HG02885 (cell line): ENCODE data around the gene MAPK9.
"Not testable (repeated sequence)": the region's sequence is repeated elsewhere in the genome, so short reads cannot be mapped to it uniquely, and the experiment has no call there.

Experiments used
- ATAC-seq: cut with Tn5 transposase; IDR thresholded peaks from one replicate; pipeline ENCODE4 v1.9.1; 2021; ENCODE audit warnings: mild to moderate bottlenecking; ENCODE audit not compliant: unreplicated experiment, poor library complexity

MAPK9 gene

DNA sequence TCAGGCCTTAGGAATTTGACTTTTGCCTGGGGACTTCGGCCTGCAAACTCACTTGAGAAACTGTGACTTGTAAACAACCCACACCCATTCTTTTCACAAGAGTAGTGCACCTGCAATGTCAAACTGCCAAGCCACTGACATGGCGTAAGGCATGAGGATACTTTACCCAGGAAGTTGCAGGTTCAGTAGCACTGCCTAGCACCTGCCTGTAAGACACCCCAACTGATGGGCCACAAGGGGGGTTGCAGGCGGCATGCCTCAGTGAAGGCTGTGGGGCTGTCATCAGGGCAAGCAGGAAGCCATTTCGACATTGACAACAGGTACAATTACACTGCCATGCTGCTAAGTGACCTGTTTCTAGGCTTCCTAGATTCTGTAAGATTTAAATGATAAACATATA, 41.6 kb downstream of the MAPK9 start:
- no peak for ATAC-seq

DNA sequence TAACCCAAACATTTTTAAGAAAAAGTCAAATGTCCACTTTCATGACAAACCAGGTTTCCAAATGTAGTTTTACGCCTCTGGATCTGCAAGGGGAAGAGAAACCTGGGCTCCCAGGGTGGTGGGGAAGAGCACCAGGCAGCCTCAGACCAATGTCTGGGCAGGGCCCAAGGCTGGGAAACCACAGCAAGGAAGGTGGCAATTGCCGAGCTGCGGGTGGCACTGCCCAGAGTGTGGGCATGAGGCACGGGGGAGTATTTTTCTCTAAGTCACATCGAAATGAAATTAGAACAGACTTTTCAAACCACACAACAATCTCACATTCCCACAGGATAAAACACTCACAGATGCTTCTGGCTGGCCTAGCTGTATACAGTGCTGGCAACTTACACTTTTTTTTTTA, 50.3 kb downstream of the MAPK9 start:
- ATAC-seq, result no peak

DNA sequence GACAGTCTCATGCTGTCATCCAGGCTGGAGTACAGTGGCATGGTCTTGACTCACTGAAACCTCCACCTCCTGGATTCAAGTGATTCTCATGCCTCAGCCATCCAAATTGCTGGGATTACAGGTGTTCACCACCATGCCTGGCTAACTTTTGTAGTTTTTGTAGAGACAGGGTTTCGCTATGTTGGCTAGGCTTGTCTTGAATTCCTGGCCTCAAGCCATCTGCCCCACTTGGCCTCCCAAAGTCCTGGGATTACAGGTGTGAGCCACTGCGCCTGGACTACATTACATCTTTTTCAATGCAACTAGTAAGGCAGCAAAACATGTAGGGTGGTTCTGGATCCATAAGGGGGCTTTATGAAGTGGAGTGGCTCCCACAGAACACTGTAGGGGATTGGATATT, 53.3 kb downstream of the MAPK9 start:
- ATAC-seq, result no peak

DNA sequence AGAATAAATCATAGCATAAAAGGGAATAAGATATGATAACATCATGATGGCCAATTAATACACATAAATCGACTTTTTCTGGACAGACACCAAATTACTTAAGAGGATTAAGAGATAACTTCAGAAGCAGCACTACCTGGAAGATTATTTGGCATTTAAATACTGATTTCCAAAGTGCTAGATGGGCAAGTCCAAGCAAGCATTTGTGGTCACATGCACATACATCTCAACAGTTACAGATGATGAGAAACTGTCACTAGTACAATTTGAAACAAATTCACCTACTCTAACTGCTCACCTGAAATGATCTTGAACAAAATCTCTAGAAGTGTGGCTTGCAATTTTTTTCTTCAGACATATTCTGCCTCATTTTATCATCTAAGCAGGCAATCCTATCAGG, 56.0 kb downstream of the MAPK9 start:
- no peak for ATAC-seq

DNA sequence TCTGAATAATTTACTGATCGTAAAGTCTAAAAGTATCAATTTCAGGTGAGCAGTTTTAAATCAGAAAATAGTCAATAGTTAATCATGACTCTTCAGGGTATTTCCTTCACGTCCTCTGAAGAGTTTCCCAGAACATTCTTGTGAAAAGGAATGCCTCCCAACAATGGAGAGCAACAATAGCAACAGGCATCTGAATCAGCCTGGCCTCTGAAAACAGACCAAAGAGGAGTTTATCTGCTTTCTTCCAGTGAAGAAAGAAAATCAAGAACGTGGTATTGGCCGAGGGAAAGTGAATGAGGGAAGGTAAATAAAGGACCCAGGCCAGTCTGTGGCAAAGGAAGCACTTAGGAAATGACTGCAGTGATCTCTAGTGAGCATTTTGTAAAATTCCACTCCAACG, 56.8 kb downstream of the MAPK9 start:
- no peak for ATAC-seq

DNA sequence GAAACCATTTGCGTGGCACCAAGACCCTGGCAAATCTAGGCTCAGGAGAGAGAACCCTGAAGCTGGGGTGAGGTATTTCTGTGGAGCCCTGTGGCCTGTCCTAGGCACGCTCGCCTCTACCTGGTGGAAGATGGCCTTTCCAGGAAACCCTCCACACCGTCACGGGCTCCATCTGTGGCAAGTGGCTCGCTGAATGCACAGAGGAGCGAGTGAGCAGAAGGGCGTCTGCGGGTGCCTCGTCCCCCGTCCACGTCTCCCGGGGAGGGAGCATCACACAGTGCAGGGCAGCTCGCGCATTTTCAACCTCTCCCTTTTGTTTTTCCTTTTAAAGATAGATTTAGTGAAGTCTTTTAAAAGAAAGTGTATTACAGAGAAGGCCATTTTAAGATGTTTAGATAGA, 57.6 kb downstream of the MAPK9 start:
- no peak for ATAC-seq

DNA sequence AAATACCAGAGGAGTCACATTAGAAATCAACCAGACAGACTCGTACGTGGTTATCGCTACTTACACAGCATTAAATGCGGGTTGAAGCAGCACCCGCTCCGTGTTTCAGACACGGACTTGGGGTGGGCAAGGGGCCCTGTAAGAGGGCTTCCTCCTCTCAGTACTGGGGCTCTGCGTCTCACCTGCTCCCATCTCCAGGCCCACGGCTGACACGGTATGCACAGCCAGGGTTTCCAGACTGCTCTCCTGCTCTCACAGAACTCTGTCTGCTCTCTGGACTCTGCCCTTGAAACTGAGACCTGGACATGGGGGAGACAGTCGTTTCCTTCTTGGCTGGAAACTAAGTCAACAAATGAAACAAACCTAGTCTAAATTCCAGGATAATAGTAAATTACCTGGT, 58.2 kb downstream of the MAPK9 start:
- ATAC-seq, result no peak

DNA sequence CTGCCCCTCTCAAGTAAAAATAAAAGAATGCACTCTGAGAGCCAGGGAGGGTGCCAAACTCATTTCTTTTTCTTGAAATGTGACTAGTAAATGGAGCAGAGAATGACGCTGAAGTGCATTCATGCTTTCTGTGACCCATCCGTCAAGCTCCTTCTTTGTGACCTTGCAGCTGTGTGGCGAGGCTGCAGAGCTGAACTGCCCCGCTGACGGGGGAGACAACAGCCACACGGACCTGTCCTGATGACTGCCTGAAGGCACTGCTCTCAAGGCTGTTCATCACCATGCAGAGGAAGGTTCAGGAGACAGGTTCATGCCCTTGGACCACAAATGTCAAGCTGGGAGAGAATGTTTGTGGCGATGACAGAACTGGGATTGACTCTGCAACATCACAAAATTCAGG, 61.9 kb downstream of the MAPK9 start:
- no peak for ATAC-seq

DNA sequence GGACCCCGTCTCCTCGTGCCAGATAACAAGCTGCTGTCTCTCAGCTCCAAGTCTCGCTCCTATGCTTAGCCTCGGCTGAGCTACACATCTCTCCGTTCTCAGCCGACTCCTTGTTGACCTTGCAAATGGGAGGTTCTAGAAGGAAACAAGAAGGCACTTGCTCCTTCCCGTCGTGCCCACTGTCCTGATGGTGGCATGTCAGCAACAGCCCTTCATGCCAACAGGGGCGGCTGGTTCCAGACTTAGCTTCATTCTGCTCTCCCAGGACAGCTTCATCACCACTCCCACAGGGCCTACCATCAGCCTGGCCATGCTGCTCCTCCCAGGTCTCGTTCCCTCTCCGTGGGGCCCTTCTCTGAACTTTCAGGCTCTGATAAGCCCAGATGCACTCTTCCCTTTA, 69.8 kb downstream of the MAPK9 start:
- no peak for ATAC-seq

DNA sequence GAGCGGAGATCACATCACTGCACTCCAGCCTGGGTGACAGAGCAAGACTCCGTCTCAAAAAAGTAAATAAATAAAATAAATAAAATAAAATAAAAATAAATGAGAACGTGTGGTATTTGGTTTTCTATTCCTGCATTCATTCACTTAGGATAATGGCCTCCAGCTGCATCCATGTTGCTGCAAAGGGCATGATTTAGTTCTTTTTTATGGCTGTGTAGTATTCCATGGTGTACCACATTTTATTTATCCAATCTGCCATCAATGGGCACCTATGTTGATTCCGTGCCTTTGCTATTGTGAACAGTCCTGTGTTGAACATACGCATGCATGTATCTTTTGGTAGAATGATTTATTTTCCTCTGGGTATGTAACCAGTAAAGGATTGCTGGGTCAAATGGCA, 74.1 kb downstream of the MAPK9 start:
- ATAC-seq, result no peak

DNA sequence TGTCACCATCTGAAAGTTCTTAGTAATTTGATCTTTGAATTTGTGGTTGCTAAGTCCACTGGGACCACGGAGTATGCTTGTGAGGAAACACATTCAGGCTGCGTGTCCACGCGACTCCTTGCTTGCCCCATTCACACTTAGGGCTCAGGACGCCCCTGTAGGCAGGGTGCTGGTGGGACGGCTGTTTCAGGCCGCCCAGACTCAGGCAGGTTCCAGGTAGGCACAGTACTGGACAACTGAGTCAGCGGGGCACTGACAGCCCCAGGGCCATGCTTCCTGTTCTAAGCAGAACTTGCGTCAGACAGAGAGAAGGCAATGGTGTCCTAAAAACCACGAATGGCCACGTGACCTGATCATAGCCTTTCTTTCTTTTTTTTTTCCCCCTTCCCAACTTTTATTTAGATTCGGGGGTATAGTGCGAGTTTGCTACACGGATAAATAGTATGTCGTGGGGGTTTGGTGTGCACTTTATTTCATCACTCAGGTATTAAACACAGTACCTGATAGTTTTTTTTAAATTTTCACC, 75.2 kb downstream of the MAPK9 start:
- ATAC-seq, result no peak

DNA sequence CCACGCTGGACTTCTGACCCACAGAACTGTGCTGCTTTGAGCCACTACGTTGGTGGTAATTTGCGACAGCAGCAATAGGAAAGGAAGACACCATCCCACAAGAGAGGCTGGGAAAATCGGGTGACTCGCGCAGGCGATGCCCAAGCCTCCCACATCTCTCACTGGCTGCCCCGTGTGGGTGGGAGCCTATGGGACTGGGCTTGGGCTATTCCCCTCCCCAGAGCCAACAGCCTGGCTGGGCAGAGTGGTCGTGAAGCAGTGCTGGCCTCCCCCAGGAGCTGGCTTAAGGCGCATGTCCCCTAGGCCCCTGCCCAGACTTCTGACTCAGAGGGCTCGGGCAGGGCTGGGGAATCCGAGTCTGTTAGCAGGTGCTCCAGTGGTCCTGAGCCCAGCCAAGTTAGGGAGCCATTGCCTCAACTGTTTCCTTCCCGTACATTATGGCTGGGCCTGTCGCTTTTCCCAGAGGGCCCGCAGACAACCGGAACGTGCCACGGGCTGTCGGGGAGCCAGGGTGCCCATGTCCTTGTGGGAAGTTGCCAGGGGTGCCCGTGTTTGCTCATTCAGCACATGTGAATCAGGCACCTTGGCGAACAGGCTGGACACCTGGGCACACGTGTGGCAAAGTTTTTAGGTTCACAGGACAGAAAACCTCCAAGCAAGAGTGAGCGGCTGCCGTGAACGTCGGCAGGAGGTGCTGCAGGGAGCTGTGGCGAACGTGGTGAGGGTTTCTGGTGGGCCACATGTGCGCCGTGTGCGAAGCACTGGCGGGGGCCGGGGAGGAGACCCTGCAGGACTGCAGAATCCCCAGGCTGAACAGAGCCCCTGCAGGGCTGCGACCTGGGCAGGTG, 75.9 kb downstream of the MAPK9 start:
- no peak for ATAC-seq

DNA sequence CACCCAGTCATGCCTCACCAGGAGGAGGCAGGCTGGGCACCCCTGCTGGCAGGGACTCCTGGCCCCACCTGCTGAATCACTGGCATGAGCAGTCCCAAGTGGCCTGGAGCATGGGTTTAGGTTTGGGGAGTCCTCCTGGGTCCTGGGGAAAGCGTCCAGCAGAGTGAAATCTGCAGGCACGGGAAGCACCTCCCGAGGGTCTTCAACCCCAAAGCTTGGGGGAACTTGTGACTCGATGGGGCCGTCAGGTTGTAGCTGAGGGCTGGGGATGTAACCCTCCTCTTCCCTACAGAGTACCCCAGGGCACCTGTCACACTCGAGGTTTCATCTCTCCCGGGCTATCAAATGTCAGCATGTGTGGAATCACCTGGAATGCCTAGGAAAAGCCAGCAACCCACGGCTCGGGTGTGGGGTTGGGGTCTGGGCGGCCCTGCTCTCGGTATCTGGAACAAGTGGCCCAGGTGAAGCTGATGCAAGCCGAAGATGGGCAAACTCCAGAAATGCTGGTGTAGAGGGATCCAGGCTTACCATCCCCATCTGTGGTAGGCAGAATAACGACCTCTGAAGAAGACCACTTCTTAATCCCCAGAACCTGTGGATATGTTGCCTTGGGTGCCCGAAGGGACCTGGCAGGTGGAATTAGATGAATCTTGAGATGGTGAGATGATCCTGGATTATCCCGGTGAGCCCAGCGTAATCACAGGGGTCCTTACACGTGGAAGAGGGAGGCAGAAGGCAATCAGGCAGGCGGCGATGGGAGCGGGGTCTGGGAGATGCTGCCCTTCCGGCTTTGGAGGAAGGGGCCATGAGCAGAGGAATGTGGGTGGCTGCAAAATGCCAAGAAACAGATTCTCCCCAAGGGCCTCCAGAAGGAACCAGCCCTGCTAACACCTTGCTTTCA, 76.8 kb downstream of the MAPK9 start:
- ATAC-seq, result no peak

DNA sequence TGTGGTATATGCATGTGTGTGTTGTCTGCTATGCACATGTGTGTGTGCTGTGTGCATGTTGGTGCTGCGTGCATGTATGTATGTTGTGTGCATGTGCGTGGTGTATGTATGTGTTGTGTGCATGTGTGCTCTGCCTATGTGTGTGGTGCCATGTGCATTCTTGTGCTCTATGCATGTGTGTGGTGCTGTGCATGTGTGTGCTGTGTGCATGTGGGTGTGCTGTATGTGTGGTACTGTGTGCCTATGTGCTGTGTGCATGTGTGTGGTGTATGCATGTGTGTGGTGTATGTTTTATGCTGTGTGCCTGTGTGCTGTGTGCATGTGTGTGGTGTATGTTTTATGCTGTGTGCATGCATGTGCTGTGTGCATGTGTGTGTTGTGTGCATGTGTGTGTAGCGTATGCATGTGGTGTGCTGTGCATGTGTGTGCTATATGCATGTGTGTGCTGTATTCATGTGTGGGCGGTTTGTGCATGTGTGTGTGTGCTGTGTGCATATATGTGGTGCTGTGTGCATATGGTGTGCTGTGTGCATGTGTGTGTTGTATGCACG, 78.2 kb downstream of the MAPK9 start:
- ATAC-seq, result no peak

DNA sequence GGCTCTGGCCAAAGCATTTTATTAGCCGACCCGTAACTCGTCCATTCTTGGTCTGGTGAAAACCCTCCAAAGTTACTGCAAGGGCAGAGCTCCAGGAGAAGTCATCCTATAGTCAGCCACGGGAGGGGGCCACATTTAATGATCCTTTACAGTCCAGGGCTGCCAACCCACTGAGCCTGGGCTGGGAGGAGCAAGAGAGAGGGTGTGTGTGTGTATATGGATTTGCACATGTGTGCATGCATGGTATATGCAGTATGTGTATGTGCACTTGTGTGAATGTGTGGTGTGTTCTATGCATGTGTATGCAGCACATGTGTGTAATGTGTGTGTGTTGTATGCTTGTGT, 78.7 kb downstream of the MAPK9 start:
- ATAC-seq, result no peak

DNA sequence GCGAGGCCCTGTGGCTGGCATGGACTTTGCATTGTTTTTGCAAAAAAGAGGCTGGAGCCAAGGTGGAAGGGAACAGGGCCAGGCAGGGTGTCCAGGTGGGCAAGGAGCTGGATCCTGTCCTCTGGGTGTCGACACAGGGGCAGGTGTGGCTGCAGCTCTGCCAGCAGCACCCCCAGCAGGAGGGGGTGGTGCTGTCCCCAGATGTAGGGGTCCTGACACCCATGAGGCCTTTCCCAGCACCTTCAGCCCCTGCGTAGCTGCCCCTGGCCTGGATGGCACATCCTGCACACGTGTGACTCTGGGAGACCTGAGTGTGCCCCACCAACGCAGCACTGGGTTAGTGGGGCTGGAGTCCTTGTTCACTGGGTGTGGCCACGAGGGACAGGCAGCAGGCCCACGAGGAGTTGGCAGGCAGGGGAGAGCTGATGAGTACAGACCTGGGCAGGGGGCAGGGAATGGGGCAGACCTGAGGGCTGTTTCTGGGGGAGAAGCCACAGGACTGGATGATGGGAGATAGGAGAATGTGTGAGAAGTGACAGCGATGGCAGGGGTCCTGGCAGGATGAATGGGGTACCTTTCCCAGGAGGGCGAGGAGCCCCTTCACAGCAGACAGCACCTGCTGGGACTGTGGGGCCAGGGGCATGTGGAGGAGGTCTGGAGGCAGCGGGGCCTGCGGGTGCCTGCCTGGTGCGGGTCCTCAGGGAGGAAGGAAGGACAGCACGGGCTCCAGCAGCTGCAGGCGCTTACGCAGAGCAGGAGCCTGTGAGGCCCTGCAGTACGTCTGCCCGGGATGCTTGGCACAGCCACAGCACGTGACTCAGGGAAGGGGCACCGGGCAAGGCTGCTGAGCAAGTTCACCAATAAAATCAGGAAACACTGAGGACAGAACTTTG, 79.3 kb downstream of the MAPK9 start:
- ATAC-seq, result no peak

DNA sequence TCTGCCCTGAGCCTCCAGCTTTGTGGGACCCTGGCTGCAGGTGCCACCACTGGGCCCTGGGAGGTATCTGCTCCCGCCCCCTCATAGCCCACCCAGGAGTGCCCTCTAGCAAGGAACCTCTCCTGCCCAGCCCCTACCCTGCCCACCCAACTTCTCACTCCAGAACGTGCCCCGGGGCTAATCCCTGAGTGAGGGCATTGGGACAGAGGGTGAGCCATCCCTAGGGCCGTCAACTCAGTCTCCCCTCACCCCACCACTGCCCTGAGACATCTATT, 80.2 kb downstream of the MAPK9 start:
- ATAC-seq, result no peak

DNA sequence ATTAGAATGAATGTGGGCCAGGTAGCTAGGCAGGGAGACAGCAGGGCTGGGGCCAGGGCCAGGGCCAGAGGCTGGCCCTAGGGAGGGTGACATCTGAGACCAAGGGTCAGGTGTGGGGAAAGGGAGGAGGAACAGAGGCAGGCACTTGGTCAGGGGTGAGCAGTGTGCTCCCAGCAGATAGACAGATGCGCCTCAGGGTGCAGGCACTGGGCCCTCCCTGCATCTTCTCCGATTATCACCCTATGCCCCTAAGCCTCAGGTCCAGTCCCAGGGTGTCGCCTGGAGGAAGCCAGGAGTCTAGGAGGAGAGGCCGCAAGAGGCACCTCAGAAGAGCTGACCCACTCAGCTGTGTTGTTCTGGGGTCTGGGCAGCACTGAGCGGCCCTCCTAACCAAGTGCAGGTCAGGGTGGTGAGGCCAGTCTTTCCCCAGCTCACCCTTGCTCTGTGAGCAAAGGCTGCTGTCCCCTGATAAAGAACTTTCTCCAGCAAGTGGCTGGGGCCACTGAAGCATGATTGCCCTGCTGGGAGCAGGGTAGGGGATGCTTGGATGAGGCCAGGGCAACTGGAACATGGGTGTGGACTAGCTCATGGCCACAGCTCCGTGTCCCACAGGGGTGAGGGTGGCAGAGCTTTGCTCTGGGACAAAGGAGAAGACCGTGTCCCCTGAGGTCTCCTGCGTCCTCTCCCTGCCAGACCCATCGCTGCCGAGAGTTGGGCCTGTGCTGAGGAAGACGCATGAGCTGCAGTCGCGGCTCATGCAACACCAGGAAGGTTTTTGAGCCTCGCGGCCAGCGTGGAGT, 80.7 kb downstream of the MAPK9 start:
- no peak for ATAC-seq

DNA sequence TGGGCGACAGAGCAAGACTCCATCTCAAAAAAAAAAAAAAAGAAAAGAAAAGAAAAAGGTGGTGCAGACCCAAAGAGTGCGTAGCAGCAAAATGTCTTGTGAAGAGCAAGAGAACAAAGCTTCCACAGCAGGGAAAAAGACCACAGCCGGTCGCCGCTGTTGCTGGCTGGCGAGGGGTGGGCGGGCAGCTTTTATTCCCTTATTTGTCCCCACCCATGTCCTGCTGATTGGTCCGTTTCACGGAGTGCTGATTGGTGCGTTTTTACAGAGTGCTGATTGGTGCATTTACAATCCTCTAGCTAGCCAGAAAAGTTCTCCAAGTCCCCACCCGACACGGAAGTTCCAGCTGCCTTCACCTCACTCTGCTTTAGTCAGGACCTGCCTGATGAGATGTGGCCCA, 81.8 kb downstream of the MAPK9 start:
- ATAC-seq, result not testable (repeated sequence)

DNA sequence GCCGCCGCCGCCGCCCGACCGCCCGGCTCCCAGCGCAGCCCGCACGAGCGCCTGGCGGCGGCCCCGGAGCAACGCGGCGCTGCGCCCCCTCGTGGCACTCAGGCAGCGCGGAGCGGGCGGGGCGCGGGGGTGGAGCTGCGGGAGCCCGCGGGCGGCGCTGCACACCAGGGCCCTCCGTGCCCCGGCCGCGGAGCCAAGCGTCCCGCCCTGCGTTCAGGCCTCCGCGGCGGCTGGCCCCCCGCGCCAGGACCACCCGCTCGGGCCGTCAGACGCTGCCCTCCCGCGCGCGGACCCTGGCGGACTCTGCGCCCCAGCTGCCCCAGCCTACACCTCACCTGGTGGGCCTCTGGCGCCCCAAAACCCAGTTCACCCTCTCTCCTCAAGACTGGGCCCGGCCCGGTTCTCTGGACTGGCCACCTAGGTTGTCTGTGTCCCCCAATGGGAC, 82.7 kb downstream of the MAPK9 start, which contains the start of gene RASGEF1C:
Gene RASGEF1C, minus strand, starts transcription at position 75 of the 445 bp plus-strand sequence. CDS start 71,159 bp downstream, outside the sequence.
- ATAC-seq, result peak; percentile 62
